DND-41 (cell line): ENCODE results near the gene TOMM22.

Source experiments
- CTCF ChIP-seq: IDR thresholded peaks from 2 replicates; pipeline ENCODE4 v1.5.1; 2012; ENCODE audit warnings: borderline replicate concordance, low read length, moderate library complexity, mild to moderate bottlenecking; ENCODE audit not compliant: poor library complexity, severe bottlenecking; ENCODE audit errors: extremely low read depth
- EZH2 ChIP-seq: IDR thresholded peaks from 3 replicates; pipeline ENCODE4 v1.6.1; 2012; ENCODE audit warnings: borderline replicate concordance, low read depth, mild to moderate bottlenecking, moderate library complexity, low read length, inconsistent platforms; ENCODE audit not compliant: severe bottlenecking

DNA sequence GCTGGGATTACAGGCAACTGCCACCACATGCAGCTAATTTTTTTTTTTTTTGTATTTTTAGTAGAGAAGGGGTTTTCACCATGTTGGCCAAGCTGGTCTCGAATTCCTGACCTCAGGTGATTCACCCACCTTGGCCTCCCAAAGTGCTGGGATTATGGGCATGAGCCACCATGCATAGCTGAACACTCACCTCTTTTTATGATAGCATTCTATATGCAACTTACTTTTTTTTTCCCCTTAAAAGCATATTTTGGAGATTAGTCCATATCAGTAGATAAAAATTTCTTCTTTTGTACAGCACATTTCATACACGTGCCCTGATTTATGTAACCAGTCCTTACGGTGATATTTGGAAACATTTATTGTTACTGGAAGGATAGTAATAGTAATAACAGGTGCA is 38.6 kb downstream of the TOMM22 start:
- TF ChIP-seq CTCF (no peak), EZH2 (no peak)
